Stomach (tissue), 9 donors: Measurements from ENCODE around the gene JAML. TPM values are rescaled to one million over a fixed set of nuclear protein-coding genes. Genes with fewer than 3 reads are reported as not detected.

ENCODE experiments used
- DNase-seq, 2 donors: peaks; one replicate each; pipeline versions ENCODE4 v3.0.0 to v3.0.0-alpha.2; 2013 to 2019
- H3K27ac ChIP-seq, 5 donors: fragments of 200-600 bp in 4 of 5; sonication (generic) in 4 of 5; one replicate each; pipeline ENCODE4 v1.5.1; 2013 to 2019; ENCODE audit warnings: mild to moderate bottlenecking in 1 of 5, moderate library complexity in 1 of 5
- H3K27me3 ChIP-seq, 3 donors: fragments of 200-600 bp; sonication (generic); one replicate each; pipeline ENCODE4 v1.5.1; 2017 to 2019; ENCODE audit warnings: mixed run types in 1 of 3
- H3K36me3 ChIP-seq, 4 donors: fragments of 200-600 bp; sonication (generic); 1 replicate in 3 of 4; 2 replicates in 1 of 4; pipeline ENCODE4 v1.5.1; 2016 to 2019
- H3K4me1 ChIP-seq, 4 donors: fragments of 200-600 bp; sonication (generic); one replicate each; pipeline ENCODE4 v1.5.1; 2016 to 2019
- H3K4me3 ChIP-seq, 4 donors: fragments of 200-600 bp; sonication (generic) in 3 of 4; one replicate each; pipeline ENCODE4 v1.5.1; 2016 to 2019; ENCODE audit warnings: mild to moderate bottlenecking in 1 of 4
- H3K9me3 ChIP-seq, 4 donors: fragments of 200-600 bp; sonication (generic); one replicate each; pipeline ENCODE4 v1.5.1; 2016 to 2019
- CTCF ChIP-seq, 7 experiments: fragments of 450-650 bp in 4 of 7; fragments of 200-600 bp in 3 of 7; sonication (generic) in 3 of 7; IDR thresholded peaks; one replicate each; pipeline ENCODE4 v1.5.1; 2016 to 2019; ENCODE audit warnings: antibody characterized with exemption in 7 of 7, control low read depth in 2 of 7, mild to moderate bottlenecking in 1 of 7
- EP300 ChIP-seq: sonication (generic); formaldehyde crosslinking; IDR thresholded peaks from one replicate; pipeline ENCODE4 v1.6.1; 2017; ENCODE audit warnings: antibody characterized with exemption
- POLR2A ChIP-seq, 4 donors: fragments of 450-650 bp; IDR thresholded peaks; one replicate each; pipeline ENCODE4 v1.6.1; 2016; ENCODE audit warnings: antibody characterized with exemption in 4 of 4, control low read depth in 2 of 4, mild to moderate bottlenecking in 1 of 4, moderate library complexity in 1 of 4
- POLR2AphosphoS5 ChIP-seq, 3 donors: sonication (generic); formaldehyde crosslinking; IDR thresholded peaks; one replicate each; pipeline ENCODE4 v1.6.1; 2016; ENCODE audit warnings: antibody characterized with exemption in 3 of 3
- WGBS, 5 donors: extraction: QIAGEN DNeasy Blood & Tissue Kit in 3 of 5; methylation state at CpG; one replicate each; pipeline versions ENCODE4 v1.1.5 to v1.1.7; 2013 to 2018; 5-methylcytosine and 5-hydroxymethylcytosine counted together
- intact Hi-C: fragments of 100-400 bp; cut with DNase I; formaldehyde crosslinking; loops from one replicate; pipeline ENCODE4 v1.15.1; 2023; ENCODE audit warnings: low total_unique reads
- polyA plus RNA-seq, 3 donors: library from polyadenylated mRNA; stranded (reverse); fragments of 200-250 nt; gene quantifications; one replicate each; pipeline ENCODE4 v1.2.3, GENCODE V29; 2013
- total RNA-seq, 5 donors: library from RNA; depleted of rRNA; stranded (reverse); fragments of >200 nt; gene quantifications; one replicate each; pipeline versions ENCODE4 v1.1.0 to v1.2.3, GENCODE V29; 2014 to 2016
- donor health status: healthy with polysubstance abuse.
- donor health status: Bipolar disorder and iron deficiency.
- donor health status: healthy.

Gene JAML
- total and polyA plus RNA-seq, 8 donors = 3.7 to 35.0 (median 12.8) TPM

GRCh38 chr11:118151431-118151830 is 73.4 kb downstream of the JAML start:
- Histone ChIP-seq H3K4me1 (peaks cover 15 to 32% (median 26%) of the 10 kb centered on the region in 4 donors), H3K4me3 (no peak overlapping the region), H3K27me3 (peaks cover 9 to 69% (median 43%) of the 10 kb centered on the region in 3 donors), H3K36me3 (no peaks in the 10 kb centered on the region), H3K27ac (no peak overlapping the region), H3K9me3 (no peaks in the 10 kb centered on the region)
- intact Hi-C loops = no loop called here
- no peak for DNase-seq
- no peak for TF ChIP-seq CTCF (IDR thresholded peaks at IDR 0.05)
- no peak for TF ChIP-seq POLR2AphosphoS5 (IDR thresholded peaks at IDR 0.05)
- TF ChIP-seq EP300 = no peak
- no peak for TF ChIP-seq POLR2A (IDR thresholded peaks at IDR 0.05)
- 21 to 41% (median 33%) methylated on average over 5 of the region's 5 CpGs for WGBS, 5 donors

- no peaks in the 10 kb centered on the region for H3K36me3 ChIP-seq
- H3K27me3 ChIP-seq = peaks cover 9 to 63% (median 31%) of the 10 kb centered on the region in 3 donors
- no peaks in the 10 kb centered on the region for H3K9me3 ChIP-seq
- intact Hi-C loops = no loop called here
- TF ChIP-seq EP300 (no peak), POLR2AphosphoS5 (IDR thresholded peaks at IDR 0.05) (no peak), CTCF (IDR thresholded peaks at IDR 0.05) (no peak)
- no peak for DNase-seq
- H3K27ac ChIP-seq = no peak overlapping the region
- whole genome bisulfite sequencing, 5 donors = 71 to 100% (median 82%) methylated on average over 1 of the region's 1 CpG
- peaks cover 20 to 41% (median 33%) of the 10 kb centered on the region in 4 donors for H3K4me1 ChIP-seq
- no peak overlapping the region for H3K4me3 ChIP-seq
Observed at GRCh38 chr11:118149493-118149892, 75.3 kb downstream of the JAML start.

- no peak for DNase-seq
- WGBS, 5 donors = 72 to 94% (median 86%) methylated on average over 2 of the region's 2 CpGs
- intact Hi-C loops = no loop called here
- no peaks in the 10 kb centered on the region for H3K36me3 ChIP-seq
- TF ChIP-seq POLR2A (IDR thresholded peaks at IDR 0.05) = no peak
- TF ChIP-seq EP300 = no peak
- no peak for TF ChIP-seq POLR2AphosphoS5 (IDR thresholded peaks at IDR 0.05)
- no peak for TF ChIP-seq CTCF (IDR thresholded peaks at IDR 0.05)
- peaks cover 20 to 41% (median 33%) of the 10 kb centered on the region in 4 donors for H3K4me1 ChIP-seq
- H3K9me3 ChIP-seq = no peaks in the 10 kb centered on the region
- peaks cover 9 to 63% (median 24%) of the 10 kb centered on the region in 3 donors for H3K27me3 ChIP-seq
- H3K27ac ChIP-seq = no peak overlapping the region
- H3K4me3 ChIP-seq = no peak overlapping the region
Observed at GRCh38 chr11:118148856-118149255, 76.0 kb downstream of the JAML start.

- no peaks in the 10 kb centered on the region for H3K9me3 ChIP-seq
- H3K27ac ChIP-seq = no peak overlapping the region
- intact Hi-C loops = no loop called here
- no peak for TF ChIP-seq CTCF (IDR thresholded peaks at IDR 0.05)
- no peak for TF ChIP-seq EP300
- no peak for TF ChIP-seq POLR2AphosphoS5 (IDR thresholded peaks at IDR 0.05)
- no peak for TF ChIP-seq POLR2A (IDR thresholded peaks at IDR 0.05)
- WGBS, 5 donors = 82 to 92% (median 89%) methylated on average over 4 to 8 of the region's 8 CpGs
- H3K4me3 ChIP-seq = no peak overlapping the region
- no peak for DNase-seq
- H3K36me3 ChIP-seq = no peaks in the 10 kb centered on the region
- peaks cover 2 to 63% (median 18%) of the 10 kb centered on the region in 3 donors for H3K27me3 ChIP-seq
- peaks cover 18 to 36% (median 29%) of the 10 kb centered on the region in 4 donors for H3K4me1 ChIP-seq
Observed at GRCh38 chr11:118148240-118148639, 76.6 kb downstream of the JAML start.
